ENCODE measurements around the gene SLC4A11. TPM values are rescaled to one million over a fixed set of nuclear protein-coding genes. Genes with fewer than 3 reads are reported as not detected.
"Not testable (repeated sequence)": the region's sequence is repeated elsewhere in the genome, so short reads cannot be mapped to it uniquely, and the experiment has no call there.

Gene SLC4A11
- total RNA-seq, 1 donor from 2014 or later = under 0.01 TPM

GRCh38 chr20:3229798-3230197 lies 9.2 kb downstream of the SLC4A11 start:
- FAIRE-seq (no peak), DNase-seq (ENCODE audit: low spot score in 2 of 2) (no peak)

DNA sequence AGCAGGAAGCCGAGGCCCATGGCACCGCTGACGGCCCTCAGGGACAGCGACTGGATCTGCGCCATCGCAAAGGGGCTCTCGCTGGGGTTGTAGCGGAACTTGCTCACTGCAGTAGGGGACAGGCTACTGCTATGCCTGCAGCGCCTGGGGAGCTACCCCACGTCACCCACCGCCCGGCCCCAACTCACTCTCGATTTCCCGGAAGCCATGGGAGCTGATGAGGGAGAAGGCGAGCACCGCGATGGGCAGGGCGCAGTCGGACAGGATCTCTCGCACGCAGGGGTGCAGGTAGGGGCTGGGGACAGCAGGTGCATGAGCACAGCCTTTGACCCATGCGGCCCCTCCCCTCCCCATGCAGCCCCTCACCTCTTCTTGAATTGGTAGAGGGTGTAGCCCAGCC lies 9.8 kb downstream of the SLC4A11 start:
- DNase-seq (ENCODE audit: low spot score in 2 of 2) (no peak), FAIRE-seq (no peak)

- FAIRE-seq (no peak), DNase-seq (ENCODE audit: low spot score in 2 of 2) (no peak)
These were observed 10.3 kb downstream of the SLC4A11 start for GRCh38 chr20:3228750-3229032.

GRCh38 chr20:3227936-3228749 lies 10.8 kb downstream of the SLC4A11 start:
- DNase-seq (ENCODE audit: low spot score in 2 of 2) = no peak

DNA sequence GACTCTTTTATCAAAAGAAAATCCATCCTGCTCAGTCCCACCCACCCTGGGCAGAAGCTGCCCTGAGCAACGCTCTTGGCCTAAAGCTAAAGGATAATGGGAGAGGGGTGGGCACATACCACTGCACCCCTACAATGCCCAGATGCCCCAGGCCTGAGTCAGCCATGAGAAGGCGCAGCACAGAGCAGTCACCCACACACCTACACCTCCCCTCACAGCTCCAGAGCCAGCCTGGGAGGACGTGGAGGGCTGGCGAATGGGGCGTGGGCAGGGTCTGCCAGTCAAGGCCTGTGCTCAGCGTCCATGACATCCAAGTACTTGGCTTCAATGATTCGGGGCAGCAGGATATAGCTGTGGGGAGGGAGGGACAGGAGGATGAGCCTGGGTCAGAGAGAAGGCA lies 11.5 kb downstream of the SLC4A11 start:
- DNase-seq (ENCODE audit: low spot score in 2 of 2) (no peak), FAIRE-seq (no peak)

More at GRCh38 chr20:3227936-3228749, 10.8 kb downstream of the SLC4A11 start:
- no peak for FAIRE-seq

DNA sequence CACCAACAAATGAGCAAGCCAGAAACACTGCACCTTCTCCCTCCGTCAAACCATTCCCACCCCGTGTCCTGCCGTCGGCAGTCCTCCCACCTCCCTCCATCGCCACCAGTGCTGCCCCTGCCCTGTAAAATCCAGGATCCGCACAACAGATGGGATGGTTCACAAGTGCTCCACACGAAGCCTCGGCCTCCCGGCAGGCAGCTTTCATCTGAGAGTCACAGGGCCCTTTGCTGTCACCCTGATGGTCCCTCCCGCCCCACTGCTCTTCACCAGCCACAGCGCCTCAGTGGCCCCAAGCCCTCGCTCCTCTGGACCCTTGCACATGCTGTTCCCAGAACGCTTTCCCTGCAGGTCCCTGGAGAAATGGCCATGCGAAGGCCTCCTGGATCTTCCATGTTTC lies 12.1 kb downstream of the SLC4A11 start:
- FAIRE-seq (no peak), DNase-seq (ENCODE audit: low spot score in 2 of 2) (no peak)

DNA sequence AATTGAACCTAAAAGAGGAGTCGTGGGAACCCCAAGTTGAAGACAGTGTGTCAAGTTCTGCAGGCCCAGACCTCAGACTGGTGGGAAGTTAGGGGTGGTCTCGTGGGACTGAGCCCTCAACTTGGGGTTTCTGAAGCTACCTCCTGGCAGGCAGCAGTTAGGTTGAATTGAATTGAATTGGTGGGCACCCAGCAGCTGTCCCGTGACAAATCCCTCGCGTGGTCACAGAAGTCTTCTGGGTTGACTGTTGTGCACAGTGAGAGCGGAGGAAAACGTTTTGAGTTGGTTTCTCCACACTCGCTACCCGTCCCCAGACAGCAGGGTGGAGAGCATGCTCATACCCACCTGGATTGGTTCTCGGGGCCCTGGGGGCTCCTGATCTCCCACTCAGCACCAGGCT lies 12.9 kb downstream of the SLC4A11 start:
- FAIRE-seq (no peak), DNase-seq (ENCODE audit: low spot score in 2 of 2) (no peak)

GRCh38 chr20:3224681-3225421 lies 14.1 kb downstream of the SLC4A11 start:
- FAIRE-seq (no peak), DNase-seq (ENCODE audit: low spot score in 2 of 2) (no peak)

DNA sequence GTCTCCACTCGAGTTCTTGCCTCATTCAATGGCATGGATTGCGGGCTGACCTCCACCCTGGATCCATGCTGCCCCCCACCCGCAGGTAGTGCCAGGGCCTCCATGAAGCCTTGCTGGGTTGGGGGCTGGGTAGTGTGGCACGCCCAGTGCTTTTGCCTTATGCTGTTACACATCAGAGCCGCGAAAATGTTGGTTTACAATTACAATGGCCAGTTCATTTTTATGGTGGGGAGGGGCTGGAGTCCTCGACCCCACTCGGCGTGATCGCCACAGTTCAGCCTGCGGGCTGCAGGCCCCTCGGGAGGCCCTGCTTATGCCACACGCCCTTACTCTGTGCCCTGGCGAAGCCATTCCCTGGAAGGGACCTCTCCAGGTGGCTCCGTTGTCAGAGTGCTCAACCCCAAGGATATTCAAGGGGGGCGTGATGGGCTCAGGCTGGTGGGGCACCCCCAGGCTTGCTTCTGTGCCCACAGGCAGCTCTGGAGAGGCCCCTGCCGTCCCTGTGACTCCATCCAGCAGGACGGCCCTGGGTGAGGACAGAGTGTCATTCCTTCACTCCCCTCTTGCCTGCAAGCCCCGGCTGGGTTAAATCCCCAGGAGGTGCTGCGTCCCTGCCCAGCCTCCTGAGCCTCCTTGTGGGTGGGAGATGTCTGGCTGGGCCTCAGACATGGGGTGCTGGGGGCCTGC lies 14.9 kb downstream of the SLC4A11 start:
- FAIRE-seq (no peak), DNase-seq (ENCODE audit: low spot score in 2 of 2) (no peak)

DNA sequence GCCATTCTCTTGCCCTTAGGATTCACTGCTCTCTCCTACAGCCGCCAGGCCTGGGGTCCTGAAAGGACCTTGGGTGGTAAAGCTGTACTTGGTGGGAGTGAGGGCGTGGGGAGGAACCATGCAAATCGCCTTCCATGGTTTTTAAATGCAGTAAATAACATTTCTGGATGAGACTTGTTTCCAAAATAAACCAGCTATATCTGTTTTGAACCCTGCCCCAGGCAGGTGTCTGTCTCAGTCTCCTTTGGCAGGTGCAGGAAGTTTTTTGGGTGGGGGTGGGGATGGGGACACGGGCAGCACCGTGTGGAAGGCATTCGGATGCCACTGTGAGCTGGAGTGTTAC lies 15.4 kb downstream of the SLC4A11 start:
- FAIRE-seq = no peak
- no peak for DNase-seq (ENCODE audit: low spot score in 2 of 2)

DNA sequence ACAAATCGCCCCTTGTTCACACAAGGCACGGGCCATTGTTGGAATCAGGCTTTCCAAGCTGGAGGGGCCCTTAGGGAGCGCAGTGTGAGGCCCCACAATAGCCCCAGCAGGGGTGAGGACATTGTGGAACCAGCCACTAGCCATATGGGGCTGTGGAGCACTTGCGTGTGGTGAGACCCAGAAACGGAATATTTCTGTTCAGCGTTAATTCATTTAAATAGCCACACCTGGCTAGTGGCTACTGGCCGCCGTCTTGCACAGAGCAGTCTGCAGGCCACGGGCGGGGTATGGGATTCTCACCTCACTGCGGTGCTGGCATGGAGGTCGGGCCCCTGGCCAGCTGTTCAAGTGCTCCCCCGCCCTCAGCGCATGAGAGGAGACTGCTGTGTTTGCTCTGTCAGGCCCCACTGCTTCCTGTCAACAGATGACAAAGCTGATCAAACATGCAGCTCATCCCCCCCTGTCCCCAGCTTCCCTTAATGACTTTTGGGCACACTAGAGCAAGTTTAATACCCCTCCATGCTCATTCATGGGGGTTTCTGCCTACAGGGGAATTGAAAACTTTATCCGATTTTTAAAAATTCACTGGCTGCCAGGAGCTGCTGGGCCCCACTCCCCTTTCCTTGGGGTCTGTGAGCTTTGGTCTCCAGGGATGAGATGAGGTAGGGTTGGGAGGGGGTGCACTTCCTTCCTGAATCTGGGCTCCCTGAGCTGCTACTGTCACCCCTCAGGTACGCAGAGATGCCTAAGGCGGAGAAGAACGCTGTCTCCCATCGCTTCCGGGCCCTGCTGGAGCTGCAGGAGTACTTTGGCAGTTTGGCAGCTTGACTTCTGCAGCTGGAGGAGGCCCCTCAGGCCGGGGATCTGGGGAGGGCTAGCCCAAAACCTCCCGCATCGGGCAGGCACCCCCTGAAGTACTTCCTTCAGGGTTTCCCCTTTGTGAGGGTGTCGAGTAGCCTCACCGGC lies 16.1 kb downstream of the SLC4A11 start:
- no peak for FAIRE-seq

DNA sequence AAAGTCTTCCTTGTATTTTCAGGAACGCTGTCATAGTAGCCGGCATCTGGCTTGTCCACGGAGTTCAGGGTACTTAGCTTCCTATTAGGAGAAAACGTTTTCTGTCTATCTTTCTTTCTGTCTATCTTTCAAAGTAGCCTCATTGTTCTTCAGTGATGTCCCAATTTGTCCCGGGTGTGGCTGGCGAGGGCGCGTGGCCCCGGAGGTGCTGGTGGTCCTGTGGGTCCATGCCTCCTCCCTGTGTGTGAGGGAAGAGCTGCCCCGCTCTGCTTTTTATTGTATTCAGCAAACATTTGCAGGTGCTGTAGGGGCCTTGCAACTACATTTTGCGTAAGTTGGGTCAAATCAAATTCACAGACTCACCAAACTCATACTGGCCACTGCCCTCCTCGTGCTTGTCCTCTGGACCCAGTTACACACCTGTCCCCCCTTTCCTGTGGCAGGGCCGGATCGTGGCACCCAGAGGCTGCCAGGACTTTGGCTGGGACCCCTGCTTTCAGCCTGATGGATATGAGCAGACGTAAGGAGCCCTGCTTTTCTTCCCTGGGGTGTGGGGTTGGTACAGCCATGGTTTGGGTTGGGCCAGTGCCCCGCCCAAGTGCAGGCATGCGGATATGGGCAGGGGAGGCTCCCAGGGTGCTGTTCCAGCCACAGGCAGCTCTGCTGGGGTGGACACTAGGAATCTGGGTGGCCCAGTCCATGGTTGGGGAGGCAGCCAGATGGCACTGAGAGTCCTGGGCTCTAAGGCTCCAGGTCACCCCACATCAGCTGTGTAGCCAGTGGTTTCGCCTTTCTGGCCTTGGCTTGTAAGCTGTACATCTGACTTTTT lies 17.4 kb downstream of the SLC4A11 start:
- FAIRE-seq = no peak
- no peak for DNase-seq (ENCODE audit: low spot score in 2 of 2)

More for the DNA sequence above, 16.1 kb downstream of the SLC4A11 start:
- DNase-seq (ENCODE audit: low spot score in 2 of 2) = no peak

DNA sequence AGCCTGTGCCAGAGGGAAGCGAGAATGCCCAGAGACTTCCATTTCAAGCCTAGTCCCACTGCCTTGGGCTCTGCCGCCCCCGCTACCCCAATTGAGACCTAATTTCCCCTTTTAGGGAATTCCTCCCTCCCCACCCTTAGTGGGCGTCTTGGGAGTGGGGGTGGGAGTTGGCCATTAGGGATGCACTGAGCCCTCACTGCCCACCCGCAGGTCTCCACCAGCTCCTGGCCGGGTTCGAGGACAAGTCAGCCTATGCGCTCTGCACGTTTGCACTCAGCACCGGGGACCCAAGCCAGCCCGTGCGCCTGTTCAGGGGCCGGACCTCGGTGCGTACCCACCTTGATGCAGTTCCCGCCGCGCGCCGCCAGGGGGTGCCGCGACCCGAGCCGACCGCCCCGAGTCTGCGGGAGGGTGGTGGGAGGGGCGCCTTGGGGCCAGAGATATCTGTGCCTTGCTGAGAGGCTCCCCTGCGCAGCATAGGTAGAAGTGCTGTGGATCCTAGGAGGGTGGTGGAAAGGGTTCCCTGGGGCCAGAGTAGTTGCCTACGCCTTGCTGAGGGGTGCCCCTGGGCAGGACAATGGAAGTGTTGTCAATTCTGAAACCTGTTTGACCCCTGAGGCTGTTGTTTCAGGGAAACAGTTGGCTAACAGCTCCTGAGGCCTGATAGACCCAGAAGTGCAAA lies 20.5 kb downstream of the SLC4A11 start:
- FAIRE-seq = no peak

GRCh38 chr20:3215359-3215917 lies 23.6 kb downstream of the SLC4A11 start:
- not testable (repeated sequence) for FAIRE-seq; DNase-seq (ENCODE audit: low spot score in 2 of 2)

More for the DNA sequence above, 20.5 kb downstream of the SLC4A11 start:
- peak; percentile 60 to 77 for DNase-seq (ENCODE audit: low spot score in 2 of 2)

GRCh38 chr20:3213226-3213625 lies 25.8 kb downstream of the SLC4A11 start:
- DNase-seq (ENCODE audit: low spot score in 2 of 2) (no peak), FAIRE-seq (no peak)

- FAIRE-seq (no peak), DNase-seq (ENCODE audit: low spot score in 2 of 2) (no peak)
These were observed 28.6 kb downstream of the SLC4A11 start for GRCh38 chr20:3210346-3210745.

DNA sequence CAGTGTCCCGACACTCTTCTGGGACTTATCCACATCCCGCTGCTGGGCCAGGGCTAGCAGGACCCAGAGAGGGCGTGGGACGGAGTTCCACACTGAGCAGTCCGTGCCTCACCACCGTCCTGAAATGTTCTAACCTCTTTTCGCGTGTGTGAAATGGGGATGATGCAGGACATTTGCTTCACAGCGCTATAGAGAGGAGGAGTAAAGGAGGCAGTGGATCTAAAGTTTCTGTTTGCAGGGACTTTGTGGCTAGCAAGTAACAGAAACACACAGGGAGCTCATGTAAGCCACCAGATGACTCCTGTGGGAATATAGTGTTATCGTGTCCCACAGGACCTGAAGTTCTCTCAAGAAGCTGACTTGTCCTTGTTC lies 29.1 kb downstream of the SLC4A11 start:
- no peak for DNase-seq (ENCODE audit: low spot score in 2 of 2)
- FAIRE-seq = no peak

- DNase-seq (ENCODE audit: low spot score in 2 of 2) (peak; percentile 55 to 63), FAIRE-seq (no peak)
These were observed 29.6 kb downstream of the SLC4A11 start, which contains the start of gene ITPA for GRCh38 chr20:3209257-3209945. Gene ITPA (plus strand): TSS chr20:3209498. CDS start chr20:3209552, 54 bp downstream.

Measured in frontal cortex (tissue), 4 donors.